ENCODE results near the gene UGDH. TPM values are rescaled to one million over a fixed set of nuclear protein-coding genes. Genes with fewer than 3 reads are reported as not detected.

The UGDH gene
- total and polyA plus RNA-seq, 2 of the 13 experiments (the other 11 are each of a cell fraction or from before 2014, with no cell fraction given): 99.0 to 384 TPM

- TF ChIP-seq ZHX1 (CRISPR knock-in tag; IDR thresholded peaks at IDR 0.05; ENCODE audit: low read depth) (0 out of 2 replicates have a peak, but pooled peaks have one; percentile 39), ZNF878 (CRISPR knock-in tag; IDR thresholded peaks at IDR 0.05) (0 out of 2 replicates have a peak, but pooled peaks have one; percentile 13), HNRNPH1 (optimal IDR thresholded peaks at IDR 0.05; ENCODE audit: low read depth, low read length) (no peak), BHLHE40 (IDR thresholded peaks at IDR 0.05; ENCODE audit: low read length) (no peak), ZNF34 (CRISPR knock-in tag; IDR thresholded peaks at IDR 0.05; ENCODE audit: borderline replicate concordance) (0 out of 2 replicates have a peak, but pooled peaks have one; percentile 6), RAD21 (CRISPR knock-in tag; IDR thresholded peaks at IDR 0.05) (0 out of 2 replicates have a peak, but pooled peaks have one; percentile 0)
Measured at GRCh38 chr4:39528061-39528465, 824 bp upstream of the UGDH start (continued).

GRCh38 chr4:39526765-39527295 is 409 bp downstream of the UGDH start:
- Histone ChIP-seq H3K9ac (ENCODE audit: insufficient read depth, low read depth, low read length) (peak overlapping the region; percentile 99), H4K20me1 (ENCODE audit: insufficient read depth, low read length) (peaks cover 37% of the 10 kb centered on the region), H3K9me3 (ENCODE audit: low read length) (peaks cover 17% of the 10 kb centered on the region), H3K4me2 (ENCODE audit: low read depth, low read length) (peak overlapping the region; percentile 62), H3K36me3 (replicated peaks in 1 of 2; ENCODE audit: control insufficient read depth in 1 of 2, insufficient read depth in 2 of 2, low read length in 2 of 2) (peaks cover 2 to 7% of the 10 kb centered on the region in 2 experiments; a peak in 2 of 5 replicates), H3K4me3 (replicated peaks in 1 of 3; ENCODE audit: insufficient read depth in 1 of 3, low read depth in 2 of 3, low read length in 3 of 3) (peak overlapping the region; percentile 95 to 96 (median 96)), H3K27me3 (ENCODE audit: control insufficient read depth in 1 of 2, insufficient read depth in 2 of 2, low read length in 2 of 2) (peaks cover 0 to 4% of the 10 kb centered on the region in 2 experiments; a peak in 1 of 5 replicates), H2AFZ (ENCODE audit: low read length) (no peak overlapping the region), H3K27ac (ENCODE audit: extremely low read length, insufficient read depth, low read length) (peak overlapping the region; percentile 94), H3K4me1 (ENCODE audit: insufficient read depth, low read length) (peaks cover 30% of the 10 kb centered on the region), H3K79me2 (ENCODE audit: insufficient read depth, low read length) (peaks cover 76% of the 10 kb centered on the region)
- FAIRE-seq (no peak), DNase-seq (ENCODE audit: low spot score) (no peak), ATAC-seq (no peak)
- in situ Hi-C loops (cut with HindIII; ENCODE audit: extremely low pct_ligation_motif_present, low pct_unique_long_range_greater_than_20kb): loop anchor here (5.0 kb wide), 1 partner anchor 110 kb away; the partner anchor contains the start of gene SMIM14
- TSS peak; percentile 77 for BruUV-seq (replicated peaks)
- intact Hi-C loops (cut with micrococcal nuclease; ENCODE audit: unreplicated experiment): loop anchor here (1.0 to 2.0 kb wide), 3 partner anchors 12 to 170 kb away; partner anchors contain the start of gene SMIM14
- WGBS (ENCODE audit: low lambda C conversion rate): under 1% methylated on average over 14 of the region's 33 CpGs
- ChIA-PET CTCF (ENCODE audit: low intra/inter-chr PET ratio, low total read pairs) (no interaction called here), POLR2A (interaction anchor here (0.6 to 1.7 kb wide), 58 partner anchors 8 to 708 kb away, joined by 3 to 75 read pairs (median 6); partner anchors contain the start of genes KLB, LIAS, N4BP2 and RPL9)
- TF ChIP-seq ZNF317 (CRISPR knock-in tag; IDR thresholded peaks at IDR 0.05) (0 out of 2 replicates have a peak, but pooled peaks have one; percentile 39), PITX1 (CRISPR knock-in tag; IDR thresholded peaks at IDR 0.05) (no peak), ZNF44 (CRISPR knock-in tag; IDR thresholded peaks at IDR 0.05) (no peak), SNAPC4 (CRISPR knock-in tag; IDR thresholded peaks at IDR 0.05) (no peak), SMAD9 (CRISPR knock-in tag; IDR thresholded peaks at IDR 0.05) (peak; percentile 16; the same call in 1 of the 2 replicates), DR1 (CRISPR knock-in tag; IDR thresholded peaks at IDR 0.05) (no peak), KLF15 (CRISPR knock-in tag; IDR thresholded peaks at IDR 0.05; ENCODE audit: borderline replicate concordance) (0 out of 2 replicates have a peak, but pooled peaks have one; percentile 68), FOXJ3 (CRISPR knock-in tag; IDR thresholded peaks at IDR 0.05; ENCODE audit: borderline replicate concordance) (0 out of 2 replicates have a peak, but pooled peaks have one; percentile 50)
